Forelimb muscle (tissue), 1 donor: Measurements from ENCODE around the gene EEF2KMT. TPM values are rescaled to one million over a fixed set of nuclear protein-coding genes. Genes with fewer than 3 reads are reported as not detected.
"Not testable (repeated sequence)": the region's sequence is repeated elsewhere in the genome, so short reads cannot be mapped to it uniquely, and the experiment has no call there.

ENCODE experiments used
- DNase-seq: peaks from one replicate; pipeline ENCODE4 v3.0.0-alpha.2; 2013; ENCODE audit warnings: low read depth
- polyA plus RNA-seq: library from polyadenylated mRNA; unstranded; fragments of 120-200 nt; gene quantifications from one replicate; pipeline ENCODE4 v1.2.1, GENCODE V29; 2013; ENCODE audit not compliant: insufficient read length

Gene EEF2KMT
- 9.6 TPM for polyA plus RNA-seq

GRCh38 chr16:5097470-5098220, at the start of gene EEF2KMT:
Gene EEF2KMT, minus strand, starts transcription at chr16:5097795. Its CDS starts 56 bp downstream, at chr16:5097739.
- peak; percentile 90 for DNase-seq

- DNase-seq: not testable (repeated sequence)
These were observed 47.0 kb upstream of the EEF2KMT start for GRCh38 chr16:5144621-5144956.

- no peak for DNase-seq
These were observed 46.4 kb upstream of the EEF2KMT start for GRCh38 chr16:5143761-5144620.

- not testable (repeated sequence) for DNase-seq
These were observed 42.6 kb upstream of the EEF2KMT start for GRCh38 chr16:5140151-5140550.

GRCh38 chr16:5134739-5135452, 37.3 kb upstream of the EEF2KMT start:
- not testable (repeated sequence) for DNase-seq

GRCh38 chr16:5132915-5133600, 35.5 kb upstream of the EEF2KMT start:
- not testable (repeated sequence) for DNase-seq

GRCh38 chr16:5131467-5132004, 33.9 kb upstream of the EEF2KMT start:
- DNase-seq: not testable (repeated sequence)

GRCh38 chr16:5117300-5118087, 19.9 kb upstream of the EEF2KMT start:
- not testable (repeated sequence) for DNase-seq

- not testable (repeated sequence) for DNase-seq
These were observed 19.2 kb upstream of the EEF2KMT start for GRCh38 chr16:5116780-5117295.

GRCh38 chr16:5110933-5111332, 13.3 kb upstream of the EEF2KMT start:
- DNase-seq: not testable (repeated sequence)

GRCh38 chr16:5108505-5109158, 11.0 kb upstream of the EEF2KMT start:
- no peak for DNase-seq

- not testable (repeated sequence) for DNase-seq
These were observed 7.4 kb upstream of the EEF2KMT start for GRCh38 chr16:5105039-5105438.

GRCh38 chr16:5103296-5104032, 5.9 kb upstream of the EEF2KMT start:
- DNase-seq: not testable (repeated sequence)

GRCh38 chr16:5099174-5099573, 1.6 kb upstream of the EEF2KMT start:
- not testable (repeated sequence) for DNase-seq

- DNase-seq: not testable (repeated sequence)
These were observed 895 bp upstream of the EEF2KMT start for GRCh38 chr16:5098221-5099159.

GRCh38 chr16:5097061-5097469, 530 bp downstream of the EEF2KMT start:
- DNase-seq: not testable (repeated sequence)

- not testable (repeated sequence) for DNase-seq
These were observed 1.0 kb downstream of the EEF2KMT start for GRCh38 chr16:5096437-5097060.
